HG02642 (cell line): ENCODE data around the gene CST7.
"Not testable (repeated sequence)": the region's sequence is repeated elsewhere in the genome, so short reads cannot be mapped to it uniquely, and the experiment has no call there.

Experiments
- ATAC-seq: cut with Tn5 transposase; IDR thresholded peaks from one replicate; pipeline ENCODE4 v1.9.1; 2021; ENCODE audit warnings: mild to moderate bottlenecking; ENCODE audit not compliant: unreplicated experiment, poor library complexity

Gene CST7

GRCh38 chr20:24998121-24998520 is 49.1 kb downstream of the CST7 start:
- no peak for ATAC-seq

DNA sequence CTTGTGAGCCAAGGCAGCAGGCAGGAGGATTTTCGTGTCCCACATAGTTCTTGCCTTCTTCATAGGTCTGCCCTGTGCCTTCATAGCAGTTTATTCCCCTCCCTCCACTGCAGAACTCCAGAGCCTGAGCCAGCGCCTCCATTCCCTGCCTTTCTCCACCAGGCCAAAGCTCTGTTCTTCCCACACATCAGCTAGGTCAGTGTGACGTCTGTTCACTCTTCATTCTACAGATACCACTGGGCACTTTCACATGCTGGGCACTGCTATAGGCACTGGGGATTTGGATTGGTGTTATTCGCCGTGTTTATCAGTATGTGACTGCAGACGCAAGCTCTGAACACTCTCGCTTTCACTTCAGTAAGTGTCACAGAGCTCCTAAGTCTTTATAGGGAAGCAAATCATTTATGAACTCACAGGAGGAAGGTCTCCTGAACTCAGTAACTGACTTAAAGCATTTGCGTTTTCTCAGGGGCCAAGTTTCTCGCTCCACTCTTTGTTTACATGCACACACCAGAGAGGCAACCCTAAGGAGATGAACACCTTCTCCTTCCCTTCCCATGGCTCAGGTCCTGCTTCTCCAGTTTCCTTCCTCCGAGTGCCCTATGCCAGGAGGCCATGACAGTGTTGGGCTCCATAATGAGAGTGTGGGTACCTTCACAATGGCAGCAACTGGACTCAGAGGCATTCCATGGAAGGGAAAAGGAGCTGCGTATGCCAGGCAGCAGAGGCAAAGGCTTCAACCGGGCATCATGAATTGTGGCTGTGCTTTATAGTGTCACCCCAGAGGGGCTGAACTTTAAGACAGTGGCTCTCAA is 49.8 kb downstream of the CST7 start:
- no peak for ATAC-seq

DNA sequence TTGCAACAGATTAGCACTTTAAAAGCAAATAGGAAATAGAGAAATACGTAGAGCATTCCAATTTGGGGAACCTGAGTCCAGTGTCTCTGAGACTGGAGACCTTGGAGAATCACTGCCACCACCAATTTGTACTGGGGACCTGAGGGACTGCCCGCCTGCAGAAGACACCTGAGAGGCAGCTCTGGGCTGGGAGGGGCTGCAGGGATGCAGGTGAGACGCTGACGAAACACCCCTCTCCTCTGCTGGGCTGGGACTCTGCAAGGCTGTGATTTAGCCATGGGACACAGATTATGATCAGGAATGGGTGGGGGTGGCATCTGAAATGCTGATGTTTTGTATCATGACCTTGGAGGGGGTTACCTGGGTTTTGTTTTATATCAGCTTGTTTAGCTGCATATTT is 50.5 kb downstream of the CST7 start:
- no peak for ATAC-seq

DNA sequence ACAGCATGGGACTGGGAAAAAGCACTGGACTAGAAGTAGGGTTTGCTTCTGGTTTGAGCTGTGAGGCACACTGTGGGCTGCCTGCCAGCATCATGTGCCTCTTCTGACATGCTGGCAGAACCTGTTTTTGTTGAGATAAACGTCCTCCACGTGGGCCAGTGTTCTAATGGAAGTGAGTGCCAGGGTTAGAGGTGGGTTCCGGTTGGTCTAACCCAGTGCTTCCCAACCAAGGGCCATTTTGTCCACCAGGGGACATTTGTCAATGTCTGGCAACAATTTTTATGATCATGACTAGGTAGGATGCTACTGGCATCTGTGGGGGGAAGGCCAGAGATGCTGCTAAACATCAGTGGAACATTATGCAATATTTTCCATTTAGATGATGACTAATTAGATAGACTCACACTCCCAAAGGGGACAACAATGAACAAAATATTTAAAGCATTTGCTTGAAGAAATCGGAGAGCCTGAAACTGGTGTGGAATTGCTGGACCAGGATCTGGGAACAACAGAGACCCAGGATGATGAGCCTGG is 51.3 kb downstream of the CST7 start:
- no peak for ATAC-seq

DNA sequence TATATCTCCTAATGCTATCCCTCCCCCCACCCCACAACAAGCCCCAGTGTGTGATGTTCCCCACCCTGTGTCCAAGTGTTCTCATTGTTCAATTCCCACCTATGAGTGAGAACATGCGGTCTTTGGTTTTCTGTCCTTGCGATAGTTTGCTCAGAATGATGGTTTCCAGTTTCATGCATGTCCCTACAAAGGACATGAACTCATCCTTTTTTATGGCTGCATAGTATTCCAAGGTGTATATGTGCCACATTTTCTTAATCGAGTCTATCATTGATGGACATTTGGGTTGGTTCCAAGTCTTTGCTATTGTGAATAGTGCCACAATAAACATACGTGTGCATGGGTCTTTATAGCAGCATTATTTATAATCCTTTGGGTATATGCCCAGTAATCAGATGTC is 52.3 kb downstream of the CST7 start:
- not testable (repeated sequence) for ATAC-seq

GRCh38 chr20:25003002-25003401 is 53.9 kb downstream of the CST7 start:
- no peak for ATAC-seq

- no peak for ATAC-seq
Observed at GRCh38 chr20:25005220-25005619, 56.2 kb downstream of the CST7 start.

GRCh38 chr20:25005661-25006060 is 56.6 kb downstream of the CST7 start:
- no peak for ATAC-seq

DNA sequence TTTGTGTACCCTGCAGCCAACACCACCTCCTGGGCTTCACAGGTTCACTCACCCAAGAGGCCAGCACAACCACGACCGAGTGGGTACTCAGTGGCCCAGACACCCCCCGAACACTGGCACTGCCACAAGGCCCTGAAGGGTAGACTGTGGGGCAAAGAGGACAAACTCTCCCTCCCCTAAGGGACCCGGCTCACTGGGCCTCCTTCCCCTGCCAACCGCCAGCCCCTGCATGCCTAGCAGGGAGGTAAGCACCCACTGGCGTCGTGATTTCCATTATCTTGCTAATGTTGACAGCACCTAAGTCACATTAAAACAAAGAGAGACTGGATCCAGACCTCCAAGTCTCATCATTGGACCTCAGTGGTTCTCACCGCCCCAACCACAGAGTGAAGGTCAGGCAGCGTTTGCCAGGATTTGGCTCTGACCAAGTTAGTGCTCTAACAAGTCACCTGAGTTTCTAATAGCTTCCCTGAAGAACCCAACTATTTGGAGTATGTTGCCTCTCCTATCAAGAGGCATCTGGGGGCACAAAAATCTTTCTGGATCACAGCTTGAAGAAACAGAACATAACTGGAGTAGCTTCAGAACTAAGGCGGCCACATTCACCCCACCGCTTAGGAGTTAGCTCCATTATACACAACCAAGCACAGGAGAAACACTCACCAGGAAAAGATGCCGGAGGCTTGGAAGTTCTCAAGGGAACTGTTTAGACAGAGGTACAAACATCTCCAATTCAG is 57.5 kb downstream of the CST7 start:
- ATAC-seq = no peak

DNA sequence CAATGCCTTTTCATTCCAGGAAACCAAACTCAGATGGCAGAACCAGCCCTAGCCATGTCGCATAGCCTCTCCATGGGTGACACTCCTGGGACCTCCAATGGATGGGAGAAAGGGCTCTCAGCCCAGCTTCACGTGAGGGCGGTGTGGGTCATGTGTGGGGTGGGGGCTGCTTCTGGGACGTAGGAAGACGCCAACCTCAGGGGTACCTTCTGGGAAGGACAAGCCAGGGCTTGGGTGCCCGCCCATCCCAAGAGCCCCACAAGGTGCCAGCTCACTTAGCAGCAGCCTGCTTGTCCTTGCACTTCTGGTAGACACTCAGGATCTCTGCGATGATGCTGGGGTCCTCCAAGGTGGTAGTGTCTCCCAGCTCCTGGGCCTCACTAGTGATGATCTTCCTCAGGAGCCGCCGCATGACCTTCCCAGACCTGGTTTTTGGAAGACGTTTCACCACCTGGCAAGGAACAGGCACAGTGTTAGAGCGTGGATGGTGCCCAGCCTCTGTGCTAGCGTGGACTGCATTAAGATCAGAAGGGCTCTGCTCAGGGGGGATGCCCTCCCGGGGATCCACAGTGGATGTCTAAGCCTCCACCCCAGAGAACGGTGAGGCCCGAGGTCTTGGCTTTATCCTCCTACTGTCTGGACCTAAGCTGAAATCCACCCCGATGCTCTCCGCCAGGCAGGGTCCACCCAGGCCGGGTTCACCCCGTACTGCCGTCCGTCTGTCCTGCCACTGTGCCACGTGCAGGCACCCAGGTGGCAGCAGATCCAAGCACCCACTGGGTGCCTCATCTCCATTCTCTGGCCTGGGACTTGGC is 58.6 kb downstream of the CST7 start:
- no peak for ATAC-seq

GRCh38 chr20:25008388-25009217 is 59.5 kb downstream of the CST7 start:
- ATAC-seq = no peak
